CD14-positive monocyte (primary cell): ENCODE data around the gene MAGI3. TPM values are rescaled to one million over a fixed set of nuclear protein-coding genes. Genes with fewer than 3 reads are reported as not detected.

Experiments
- DNase-seq, 3 donors: peaks; one replicate each; pipeline ENCODE4 v3.0.0-alpha.2; 2011 to 2022
- H2AFZ ChIP-seq: 2 replicates; pipeline ENCODE4 v1.6.0; 2012; ENCODE audit warnings: mild to moderate bottlenecking, low read depth, low read length, inconsistent platforms; ENCODE audit not compliant: insufficient read depth, poor library complexity, severe bottlenecking
- H3K27ac ChIP-seq, 2 donors: 1 replicate in 1 of 2; 2 replicates in 1 of 2; pipeline ENCODE4 v1.5.1; 2012 to 2013; ENCODE audit warnings: low read length in 2 of 2, control low read depth in 1 of 2, inconsistent platforms in 1 of 2, low read depth in 1 of 2, mild to moderate bottlenecking in 1 of 2
- H3K27me3 ChIP-seq, 2 donors: one replicate each; pipeline versions ENCODE4 v1.6.0 to v1.6.1; 2011 to 2013; ENCODE audit warnings: low read length in 2 of 2; ENCODE audit not compliant: control insufficient read depth in 2 of 2, insufficient read depth in 2 of 2
- H3K36me3 ChIP-seq, 2 donors: replicated peaks in 1 of 2; 1 replicate in 1 of 2; 2 replicates in 1 of 2; pipeline versions ENCODE4 v1.5.1 to v1.6.1; 2012 to 2013; ENCODE audit warnings: low read length in 2 of 2, control low read depth in 1 of 2, inconsistent platforms in 1 of 2, mild to moderate bottlenecking in 1 of 2; ENCODE audit not compliant: insufficient read depth in 2 of 2, control insufficient read depth in 1 of 2
- H3K4me1 ChIP-seq, 2 donors: 1 replicate in 1 of 2; 2 replicates in 1 of 2; pipeline versions ENCODE4 v1.5.1 to v1.6.1; 2012 to 2013; ENCODE audit warnings: low read length in 2 of 2, control low read depth in 1 of 2, inconsistent platforms in 1 of 2, mild to moderate bottlenecking in 1 of 2, moderate library complexity in 1 of 2; ENCODE audit not compliant: insufficient read depth in 2 of 2, control insufficient read depth in 1 of 2
- H3K4me2 ChIP-seq: replicated peaks from 2 replicates; pipeline ENCODE3; 2012; ENCODE audit warnings: low read length, moderate library complexity, mild to moderate bottlenecking; ENCODE audit not compliant: poor library complexity, severe bottlenecking; ENCODE audit errors: extremely low read depth
- H3K4me3 ChIP-seq, 3 experiments: fragments of 200-600 bp in 1 of 3; sonication (generic) in 1 of 3; replicated peaks in 1 of 3; 1 replicate in 2 of 3; 2 replicates in 1 of 3; pipeline ENCODE4 v1.5.1; 2011 to 2013; ENCODE audit warnings: low read length in 3 of 3, mild to moderate bottlenecking in 3 of 3, control low read depth in 2 of 3, low read depth in 2 of 3, inconsistent platforms in 1 of 3, moderate library complexity in 1 of 3
- H3K79me2 ChIP-seq: 2 replicates; pipeline ENCODE4 v1.6.0; 2012; ENCODE audit warnings: mild to moderate bottlenecking, control low read depth, inconsistent platforms, low read length, moderate library complexity; ENCODE audit not compliant: insufficient read depth
- H3K9ac ChIP-seq: 2 replicates; pipeline ENCODE4 v1.6.0; 2017; ENCODE audit warnings: low read length, mild to moderate bottlenecking; ENCODE audit not compliant: insufficient read depth, poor library complexity, severe bottlenecking
- H3K9me3 ChIP-seq, 2 donors: replicated peaks in 1 of 2; 1 replicate in 1 of 2; 2 replicates in 1 of 2; pipeline versions ENCODE4 v1.5.1 to v1.6.1; 2012 to 2013; ENCODE audit warnings: low read length in 2 of 2, control low read depth in 1 of 2; ENCODE audit not compliant: control insufficient read depth in 1 of 2, insufficient read depth in 1 of 2
- H4K20me1 ChIP-seq: 2 replicates; pipeline ENCODE4 v1.6.0; 2012; ENCODE audit warnings: mild to moderate bottlenecking, low read length, control low read depth, moderate library complexity; ENCODE audit not compliant: insufficient read depth
- H3K27ac Mint-ChIP-seq, 7 donors: one replicate each; pipeline ENCODE4 v1.8.0; 2020; ENCODE audit warnings: mild to moderate bottlenecking in 7 of 7, mixed read lengths in 7 of 7, moderate library complexity in 6 of 7, inconsistent platforms in 2 of 7
- H3K27me3 Mint-ChIP-seq, 3 donors: one replicate each; pipeline ENCODE4 v1.8.0; 2021 to 2022; ENCODE audit warnings: low read depth in 3 of 3, mild to moderate bottlenecking in 3 of 3, mixed read lengths in 3 of 3, moderate library complexity in 3 of 3, inconsistent platforms in 1 of 3
- H3K36me3 Mint-ChIP-seq, 2 donors: one replicate each; pipeline ENCODE4 v1.8.0; 2020; ENCODE audit warnings: mixed read lengths in 2 of 2, inconsistent platforms in 1 of 2, mild to moderate bottlenecking in 1 of 2
- H3K4me1 Mint-ChIP-seq: one replicate; pipeline ENCODE4 v1.8.0; 2020; ENCODE audit warnings: mild to moderate bottlenecking, mixed read lengths
- H3K4me3 Mint-ChIP-seq, 2 donors: one replicate each; pipeline ENCODE4 v1.8.0; 2020; ENCODE audit warnings: mild to moderate bottlenecking in 2 of 2, mixed read lengths in 2 of 2, moderate library complexity in 1 of 2
- H3K9me3 Mint-ChIP-seq, 7 donors: one replicate each; pipeline ENCODE4 v1.8.0; 2020 to 2022; ENCODE audit warnings: mixed read lengths in 7 of 7, mild to moderate bottlenecking in 6 of 7, moderate library complexity in 6 of 7, inconsistent platforms in 2 of 7
- WGBS: methylation state at CpG from one replicate; pipeline ENCODE4 v1.1.5; 2013; ENCODE audit warnings: missing lambda C conversion rate; ENCODE audit not compliant: insufficient coverage; 5-methylcytosine and 5-hydroxymethylcytosine counted together
- intact Hi-C, 2 donors: fragments of 100-400 bp; cut with micrococcal nuclease; formaldehyde crosslinking; loops; one replicate each; pipeline versions ENCODE4 v1.15.0 to v1.15.1; 2023
- polyA plus RNA-seq, 3 donors: library from polyadenylated mRNA; depleted of rRNA in 1 of 3; unstranded in 2 of 3; stranded (reverse) in 1 of 3; fragments of 300-500 nt in 2 of 3; fragments of >200 nt in 1 of 3; fragmentation: Illumina TruSeq in 2 of 3; gene quantifications; 1 replicate in 2 of 3; 2 replicates in 1 of 3; pipeline ENCODE4 v1.2.3, GENCODE V29; 2012 to 2021
- TF ChIP-seq, protein P1 (sequence below): fragments of 200-600 bp; IDR thresholded peaks from one replicate; pipeline ENCODE4 v1.8.0; 2022; ENCODE audit warnings: antibody characterized with exemption, mild to moderate bottlenecking

Gene MAGI3
- polyA plus RNA-seq, 3 donors: 0.36 to 0.58 (median 0.43) TPM

- no peak overlapping the region for H3K9ac ChIP-seq
- Mint-ChIP-seq H3K36me3 (no peaks in the 10 kb centered on the region), H3K4me1 (no peaks in the 10 kb centered on the region), H3K9me3 (peaks cover 5 to 17% (median 14%) of the 10 kb centered on the region in 7 donors), H3K4me3 (no peak overlapping the region), H3K27ac (no peak overlapping the region), H3K27me3 (no peaks in the 10 kb centered on the region)
- intact Hi-C loops: no loop called here
- H3K27ac ChIP-seq: no peak overlapping the region
- no peaks in the 10 kb centered on the region for H3K36me3 ChIP-seq
- no peaks in the 10 kb centered on the region for H3K4me1 ChIP-seq
- no CpG with 5 or more reads among the region's 1 CpG for WGBS
- no peak for DNase-seq
- no peaks in the 10 kb centered on the region for H3K79me2 ChIP-seq
- H2AFZ ChIP-seq: no peak overlapping the region
- H3K9me3 ChIP-seq: peaks cover 0 to 9% of the 10 kb centered on the region in 2 donors
- no peaks in the 10 kb centered on the region for H4K20me1 ChIP-seq
- no peak overlapping the region for H3K4me2 ChIP-seq
- TF ChIP-seq, protein P1, sequence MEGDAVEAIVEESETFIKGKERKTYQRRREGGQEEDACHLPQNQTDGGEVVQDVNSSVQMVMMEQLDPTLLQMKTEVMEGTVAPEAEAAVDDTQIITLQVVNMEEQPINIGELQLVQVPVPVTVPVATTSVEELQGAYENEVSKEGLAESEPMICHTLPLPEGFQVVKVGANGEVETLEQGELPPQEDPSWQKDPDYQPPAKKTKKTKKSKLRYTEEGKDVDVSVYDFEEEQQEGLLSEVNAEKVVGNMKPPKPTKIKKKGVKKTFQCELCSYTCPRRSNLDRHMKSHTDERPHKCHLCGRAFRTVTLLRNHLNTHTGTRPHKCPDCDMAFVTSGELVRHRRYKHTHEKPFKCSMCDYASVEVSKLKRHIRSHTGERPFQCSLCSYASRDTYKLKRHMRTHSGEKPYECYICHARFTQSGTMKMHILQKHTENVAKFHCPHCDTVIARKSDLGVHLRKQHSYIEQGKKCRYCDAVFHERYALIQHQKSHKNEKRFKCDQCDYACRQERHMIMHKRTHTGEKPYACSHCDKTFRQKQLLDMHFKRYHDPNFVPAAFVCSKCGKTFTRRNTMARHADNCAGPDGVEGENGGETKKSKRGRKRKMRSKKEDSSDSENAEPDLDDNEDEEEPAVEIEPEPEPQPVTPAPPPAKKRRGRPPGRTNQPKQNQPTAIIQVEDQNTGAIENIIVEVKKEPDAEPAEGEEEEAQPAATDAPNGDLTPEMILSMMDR: no peak
- no peak overlapping the region for H3K4me3 ChIP-seq
- no peaks in the 10 kb centered on the region for H3K27me3 ChIP-seq
These were observed 251.1 kb downstream of the MAGI3 start for GRCh38 chr1:113641396-113641795.

- Histone ChIP-seq H4K20me1 (no peaks in the 10 kb centered on the region), H3K4me2 (no peak overlapping the region), H3K27me3 (no peaks in the 10 kb centered on the region), H3K27ac (no peak overlapping the region), H2AFZ (no peak overlapping the region), H3K9me3 (no peaks in the 10 kb centered on the region), H3K4me3 (no peak overlapping the region), H3K4me1 (no peaks in the 10 kb centered on the region), H3K36me3 (no peaks in the 10 kb centered on the region), H3K9ac (no peak overlapping the region), H3K79me2 (no peaks in the 10 kb centered on the region)
- intact Hi-C loops: no loop called here
- Mint-ChIP-seq H3K4me1 (no peaks in the 10 kb centered on the region), H3K9me3 (no peaks in the 10 kb centered on the region), H3K27me3 (no peaks in the 10 kb centered on the region), H3K27ac (no peak overlapping the region), H3K36me3 (no peaks in the 10 kb centered on the region), H3K4me3 (no peak overlapping the region)
- TF ChIP-seq, protein P1: no peak
- no peak for DNase-seq
- WGBS: 100% methylated on average over 1 of the region's 1 CpG
These were observed 256.8 kb downstream of the MAGI3 start for GRCh38 chr1:113647164-113647563.
